HL-60/S4 treated with phorbol 12-myristate 13-acetate at 8.2 ng/mL for 4 days and 3 days (cell line): Measurements from ENCODE around the gene HIPK1.

Experiments used
- in situ Hi-C: fragments of 300-500 bp; cut with MboI; formaldehyde crosslinking; loops from 2 replicates; pipeline ENCODE4 v1.15.0; 2022; ENCODE audit warnings: low sequenced_read_pairs

Gene HIPK1

GRCh38 chr1:113928941-113929749 lies at the start of gene HIPK1:
HIPK1 (plus strand) TSS chr1:113929324.
- in situ Hi-C loops: no loop called here

GRCh38 chr1:113879739-113880038 lies 49.4 kb upstream of the HIPK1 start:
- in situ Hi-C loops: no loop called here

GRCh38 chr1:113881661-113882060 lies 47.5 kb upstream of the HIPK1 start:
- in situ Hi-C loops: no loop called here

- in situ Hi-C loops: no loop called here
Observed at GRCh38 chr1:113886417-113887401, 42.4 kb upstream of the HIPK1 start.

GRCh38 chr1:113887402-113888175 lies 41.5 kb upstream of the HIPK1 start, which contains the start of gene BCL2L15:
BCL2L15 (minus strand) TSS chr1:113887581; CDS start chr1:113887375, 206 bp downstream.
- in situ Hi-C loops: no loop called here

- in situ Hi-C loops: no loop called here
Observed at GRCh38 chr1:113890816-113891215, 38.3 kb upstream of the HIPK1 start.

- in situ Hi-C loops: no loop called here
Observed at GRCh38 chr1:113891631-113892220, 37.4 kb upstream of the HIPK1 start.

GRCh38 chr1:113893267-113893666 lies 35.9 kb upstream of the HIPK1 start:
- in situ Hi-C loops: no loop called here

GRCh38 chr1:113895098-113895497 lies 34.0 kb upstream of the HIPK1 start:
- in situ Hi-C loops: no loop called here

- in situ Hi-C loops: no loop called here
Observed at GRCh38 chr1:113895961-113896360, 33.2 kb upstream of the HIPK1 start.

- in situ Hi-C loops: no loop called here
Observed at GRCh38 chr1:113898241-113898814, 30.8 kb upstream of the HIPK1 start.

- in situ Hi-C loops: no loop called here
Observed at GRCh38 chr1:113899111-113899510, 30.0 kb upstream of the HIPK1 start.

- in situ Hi-C loops: no loop called here
Observed at GRCh38 chr1:113901191-113901590, 27.9 kb upstream of the HIPK1 start.

- in situ Hi-C loops: no loop called here
Observed at GRCh38 chr1:113903501-113904292, 25.4 kb upstream of the HIPK1 start.

- in situ Hi-C loops: no loop called here
Observed at GRCh38 chr1:113904293-113904673, 24.8 kb upstream of the HIPK1 start.

GRCh38 chr1:113904674-113905434 lies 24.3 kb upstream of the HIPK1 start, which contains the start of the genes AP4B1 and DCLRE1B:
AP4B1 (minus strand) TSS chr1:113904799; CDS start chr1:113904717, 82 bp downstream.
DCLRE1B (plus strand) TSS chr1:113905326; CDS start chr1:113905587, 261 bp downstream.
- in situ Hi-C loops: no loop called here

GRCh38 chr1:113905435-113905861 lies 23.7 kb upstream of the HIPK1 start:
- in situ Hi-C loops: no loop called here

GRCh38 chr1:113912594-113913311 lies 16.4 kb upstream of the HIPK1 start:
- in situ Hi-C loops: no loop called here
